Activated CD8-positive, alpha-beta memory T cell treated with anti-CD3 and anti-CD28 coated beads, Interleukin-2, amount 50 U/mL, for 4 hours (primary cell): ENCODE results near the gene MAX.
"Not testable (repeated sequence)": the region's sequence is repeated elsewhere in the genome, so short reads cannot be mapped to it uniquely, and the experiment has no call there.

ENCODE experiments used
- DNase-seq: peaks from one replicate; pipeline ENCODE4 v3.0.0-alpha.2; 2020

Gene MAX

GRCh38 chr14:65103150-65103760, 938 bp upstream of the MAX start:
- DNase-seq, result no peak

DNA sequence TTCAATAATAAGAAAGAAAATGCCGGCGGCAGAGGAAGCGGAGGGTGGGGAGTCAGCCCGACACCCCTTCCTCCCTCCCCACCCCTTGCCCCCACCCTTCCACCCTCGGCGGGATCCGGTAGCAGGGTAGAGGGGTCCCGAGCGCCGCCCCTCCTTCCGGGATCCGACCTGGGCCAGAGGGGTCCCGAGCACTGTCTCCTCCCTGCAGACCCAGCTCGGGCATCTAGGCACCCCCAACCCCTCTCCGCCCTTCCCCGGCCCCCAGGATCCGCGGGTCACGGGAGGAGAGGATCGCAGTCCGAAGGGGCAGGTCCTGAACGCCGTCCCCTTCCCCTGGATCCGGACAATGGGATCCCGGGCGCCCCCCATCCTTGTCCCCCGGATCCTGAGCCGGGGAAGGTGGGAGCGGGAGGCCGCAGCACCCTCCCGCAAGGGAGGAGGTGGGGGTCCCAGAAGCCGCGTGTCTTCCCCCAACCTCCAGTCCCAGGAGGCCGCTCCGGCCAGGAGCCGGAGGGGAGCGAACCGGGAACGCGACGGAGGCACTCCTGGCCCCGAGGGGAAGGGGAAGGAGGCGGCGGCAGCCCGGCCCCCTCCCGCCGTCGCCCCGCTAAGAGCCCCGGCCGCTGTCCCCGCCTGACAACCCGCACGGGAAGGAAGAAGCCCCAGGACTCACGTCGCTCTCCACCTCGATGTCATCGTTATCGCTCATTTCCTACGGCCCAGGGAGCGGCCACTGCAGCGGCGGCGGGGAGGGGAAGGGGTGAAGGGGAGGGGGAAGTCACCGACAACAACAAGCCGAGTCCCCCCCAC, 481 bp downstream of the MAX start:
- peak; percentile 49 for DNase-seq

GRCh38 chr14:65100922-65101541, 1.3 kb downstream of the MAX start:
- DNase-seq, result no peak

- DNase-seq, result no peak
Measured at GRCh38 chr14:65098586-65098985, 3.7 kb downstream of the MAX start.

- no peak for DNase-seq
Measured at GRCh38 chr14:65096323-65097089, 5.8 kb downstream of the MAX start.

GRCh38 chr14:65095633-65096205, 6.6 kb downstream of the MAX start:
- no peak for DNase-seq

- DNase-seq, result no peak
Measured at GRCh38 chr14:65092349-65092748, 10.0 kb downstream of the MAX start.

DNA sequence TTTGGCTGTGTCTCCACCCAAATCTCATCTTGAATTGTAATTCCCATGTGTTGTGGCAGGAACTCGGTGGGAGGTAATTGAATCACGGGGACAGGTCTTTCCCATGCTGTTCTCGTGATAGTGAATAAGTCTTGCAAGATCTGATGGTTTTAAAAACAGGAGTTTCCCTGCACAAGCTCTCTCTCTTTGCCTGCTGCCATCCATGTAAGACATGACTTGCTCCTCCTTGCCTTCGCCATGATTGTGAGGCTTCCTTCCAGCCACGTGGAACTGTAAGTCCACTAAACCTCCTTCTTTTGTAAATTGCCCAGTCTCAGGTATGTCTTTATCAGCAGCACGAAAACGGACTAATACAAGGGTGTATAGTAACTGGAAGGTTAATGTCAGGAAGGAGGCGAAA, 14.5 kb downstream of the MAX start:
- DNase-seq, result not testable (repeated sequence)

DNA sequence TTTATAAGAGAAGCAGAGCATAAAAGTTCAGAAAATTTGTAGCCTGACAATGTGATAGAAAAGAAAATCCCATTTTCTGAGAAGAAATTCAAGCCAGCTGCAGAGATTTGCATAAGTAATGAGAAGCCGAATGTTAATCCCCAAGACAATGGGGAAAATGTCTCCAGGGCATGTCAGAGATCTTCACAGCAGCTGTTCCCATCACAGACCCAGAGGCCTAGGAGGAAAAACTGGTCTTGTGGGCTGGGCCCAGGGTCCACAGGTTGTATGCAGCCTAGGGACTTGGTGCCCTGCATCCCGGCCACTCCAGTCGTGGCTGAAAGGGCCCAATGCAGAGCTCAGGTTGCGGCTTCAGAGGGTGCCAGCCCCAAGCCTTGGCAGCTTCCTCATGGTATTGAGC, 15.6 kb downstream of the MAX start:
- DNase-seq, result not testable (repeated sequence)

DNA sequence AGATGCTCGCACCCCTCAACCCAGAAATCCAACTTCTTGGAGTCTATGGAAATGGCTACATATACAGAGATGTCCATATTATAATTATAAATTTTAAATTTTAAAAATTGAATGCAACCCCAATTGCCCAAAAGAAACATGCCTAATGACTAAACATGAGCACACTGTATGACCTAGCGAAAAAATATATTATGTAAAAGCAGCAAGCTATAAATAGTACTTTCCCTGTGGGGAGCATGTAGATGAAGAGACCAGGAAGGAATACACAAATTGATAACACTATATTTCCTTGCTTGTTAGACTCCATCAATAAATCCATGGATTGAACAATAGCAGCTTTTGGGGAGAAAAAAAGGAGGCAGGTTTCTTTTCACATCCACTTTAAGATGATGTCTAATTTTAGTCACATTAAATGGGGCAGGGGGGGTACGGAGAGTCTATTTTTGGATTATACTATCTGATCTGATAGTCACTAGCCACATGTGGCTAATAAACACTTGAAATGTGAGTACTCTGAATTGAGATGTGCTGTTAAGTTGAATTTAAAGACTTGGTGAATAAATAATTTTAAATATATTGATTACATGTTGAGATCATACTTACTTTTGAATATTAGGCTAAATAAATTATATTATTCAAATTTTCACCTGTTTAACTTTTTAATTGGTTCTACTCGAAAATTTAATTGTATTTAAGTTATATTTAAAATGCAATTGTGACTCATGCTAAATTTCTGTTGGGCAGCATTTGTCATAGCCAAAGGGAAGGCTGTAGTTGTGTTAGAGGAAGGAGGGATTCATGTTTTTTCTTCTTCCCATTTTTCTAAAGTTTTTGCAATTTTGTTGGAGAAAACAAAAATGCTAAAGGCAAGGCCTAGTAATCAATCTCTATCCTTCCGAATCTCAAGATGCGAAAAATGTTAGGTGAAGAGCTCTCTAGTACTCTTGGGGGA, 17.5 kb downstream of the MAX start:
- no peak for DNase-seq

- DNase-seq, result no peak
Measured at GRCh38 chr14:65082930-65083329, 19.4 kb downstream of the MAX start.

DNA sequence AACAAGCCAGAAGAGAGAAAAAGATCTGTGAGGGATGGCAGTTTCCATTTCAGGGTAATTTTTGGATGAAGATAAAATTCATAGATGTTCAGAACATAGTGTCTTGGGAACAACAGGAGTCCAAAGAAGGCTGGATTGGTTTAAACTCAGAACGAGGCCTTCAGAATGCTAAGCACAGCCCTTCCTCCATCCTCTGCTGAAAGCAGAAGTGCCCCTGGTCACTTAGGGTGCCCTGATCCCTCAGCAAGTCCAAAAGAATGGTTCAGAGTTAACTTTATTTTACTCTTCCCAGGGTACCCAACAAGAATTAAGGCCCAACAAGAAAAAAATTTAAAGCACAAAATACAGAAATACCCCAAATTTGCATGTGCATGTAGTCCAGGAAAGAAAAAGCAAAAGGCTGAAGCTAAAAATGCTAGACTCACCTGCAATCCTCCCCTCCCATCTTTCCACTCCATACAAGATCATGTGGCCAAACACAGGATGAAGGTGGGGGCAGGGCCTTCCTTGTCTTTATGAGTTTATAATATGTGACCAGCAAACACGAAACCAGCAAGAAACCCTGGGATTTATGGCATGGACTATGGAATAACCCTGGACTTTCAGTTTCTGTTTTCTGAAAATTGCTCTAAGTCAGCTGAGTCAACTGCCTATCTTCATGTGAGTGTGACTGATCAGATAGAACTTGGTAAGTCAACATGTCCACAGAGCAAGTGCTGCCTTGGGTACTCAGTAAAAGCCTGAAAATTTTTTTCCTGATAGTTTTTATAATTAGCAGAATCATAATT, 21.2 kb downstream of the MAX start:
- DNase-seq, result no peak

GRCh38 chr14:65079768-65080167, 22.5 kb downstream of the MAX start:
- no peak for DNase-seq

- no peak for DNase-seq
Measured at GRCh38 chr14:65079201-65079600, 23.1 kb downstream of the MAX start.

- no peak for DNase-seq
Measured at GRCh38 chr14:65077318-65077717, 25.0 kb downstream of the MAX start.

DNA sequence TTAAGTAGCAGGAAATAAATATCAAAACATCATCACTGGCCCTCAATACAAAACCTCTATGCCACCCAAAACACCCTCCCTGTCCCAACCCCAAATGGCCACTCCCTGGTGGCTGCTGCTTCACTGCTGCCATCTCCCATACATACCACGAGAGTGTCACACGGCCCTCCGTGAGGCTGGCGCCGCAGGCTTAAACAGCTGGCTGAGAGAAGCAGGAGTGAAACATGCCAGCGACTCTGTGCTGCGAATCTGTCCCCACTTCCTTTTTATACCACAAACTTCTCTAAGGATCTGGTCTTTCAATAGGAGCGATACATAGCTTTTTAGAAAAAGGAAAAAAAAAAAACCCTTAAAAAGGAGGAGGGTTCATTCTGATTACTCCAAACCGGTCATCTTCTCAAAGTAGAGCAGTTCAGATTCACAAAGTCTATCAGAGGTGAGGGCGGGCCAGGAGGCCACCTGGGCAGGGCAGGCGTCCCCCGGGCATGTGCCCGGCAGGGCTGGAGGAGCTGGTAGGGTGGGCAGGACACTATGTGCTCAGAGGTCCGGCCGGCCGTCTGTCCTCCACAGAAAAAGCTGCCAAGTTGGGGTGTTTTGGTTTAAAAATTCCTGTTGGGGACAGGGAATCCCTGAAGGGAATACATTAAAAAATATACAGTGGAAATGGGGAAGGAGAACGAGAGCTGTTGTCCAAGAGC, 26.5 kb downstream of the MAX start:
- no peak for DNase-seq

- no peak for DNase-seq
Measured at GRCh38 chr14:65074449-65075150, 27.7 kb downstream of the MAX start.

DNA sequence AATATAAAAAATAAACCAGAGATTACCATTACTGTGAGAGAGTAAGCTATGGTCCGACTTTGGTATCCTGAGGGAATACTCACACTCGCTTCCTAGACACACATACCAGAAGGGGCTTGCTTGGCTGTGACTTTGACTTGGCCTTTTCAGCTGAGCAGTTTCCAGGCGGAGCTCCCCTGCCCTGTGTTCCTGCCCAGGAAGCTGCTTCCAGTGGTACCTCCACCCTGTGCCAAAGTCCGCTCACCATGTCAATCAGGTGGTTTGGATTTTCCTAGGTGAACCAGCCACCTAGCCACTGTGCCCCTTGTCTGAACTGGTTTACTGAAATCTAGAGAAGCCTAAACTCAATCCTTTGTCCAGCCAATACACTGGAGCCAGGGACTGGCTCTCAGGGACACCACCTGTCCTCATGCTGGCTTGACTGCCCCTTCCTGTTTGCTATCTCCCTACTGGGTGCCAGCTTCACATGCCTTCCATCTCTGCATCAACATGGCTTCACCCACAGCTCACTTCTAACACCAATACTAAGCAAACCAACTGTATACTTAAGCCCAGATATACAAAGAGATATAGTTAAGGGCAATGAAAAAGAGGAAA, 28.6 kb downstream of the MAX start:
- DNase-seq, result no peak

GRCh38 chr14:65072937-65073336, 29.4 kb downstream of the MAX start:
- no peak for DNase-seq
